Loucy (cell line): ENCODE measurements around the gene CCDC196.
"Not testable (repeated sequence)": the region's sequence is repeated elsewhere in the genome, so short reads cannot be mapped to it uniquely, and the experiment has no call there.

Source experiments
- CTCF ChIP-seq: fragments of 200-600 bp; sonication (generic); conservative IDR thresholded peaks from 2 replicates; pipeline ENCODE4 v1.5.1; 2014; ENCODE audit warnings: mild to moderate bottlenecking, antibody characterized with exemption, low read length
- EZH2phosphoT487 ChIP-seq: fragments of 200-600 bp; IDR thresholded peaks from 2 replicates; pipeline ENCODE4 v1.6.1; 2018; ENCODE audit warnings: antibody characterized with exemption, mild to moderate bottlenecking, moderate library complexity, borderline replicate concordance

DNA sequence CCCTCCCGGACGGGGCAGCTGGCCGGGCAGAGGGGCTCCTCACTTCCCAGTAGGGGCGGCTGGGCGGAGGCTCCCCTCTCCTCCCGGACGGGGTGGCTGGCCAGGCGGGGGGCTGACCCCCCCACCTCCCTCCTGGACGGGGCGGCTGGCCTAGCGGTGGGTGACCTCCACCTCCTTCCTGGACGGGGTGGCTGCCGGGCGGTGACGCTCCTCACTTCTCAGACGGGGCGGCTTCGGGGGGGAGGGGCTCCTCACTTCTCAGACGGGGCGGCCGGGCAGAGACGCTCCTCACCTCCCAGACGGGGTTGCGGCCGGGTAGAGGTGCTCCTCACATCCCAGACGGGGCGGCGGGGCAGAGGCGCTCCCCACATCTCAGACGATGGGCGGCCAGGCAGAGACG is 59.6 kb downstream of the CCDC196 start:
- not testable (repeated sequence) for TF ChIP-seq CTCF, EZH2phosphoT487
